Mucosa of gallbladder (tissue), 1 donor: ENCODE data around the gene RAB33B. TPM values are rescaled to one million over a fixed set of nuclear protein-coding genes. Genes with fewer than 3 reads are reported as not detected.

Source experiments
- DNase-seq: peaks from one replicate; pipeline ENCODE4 v3.0.0-alpha.2; 2020; ENCODE audit warnings: low spot score
- total RNA-seq: library from RNA; stranded (reverse); gene quantifications from one replicate; pipeline ENCODE4 v1.2.1, GENCODE V29; 2021
- donor health status: DM: no; HTN: no; CAD: no.

The RAB33B gene
- total RNA-seq, 1 donor from 2014 or later: 9.8 TPM

GRCh38 chr4:139506774-139507173 is 52.9 kb downstream of the RAB33B start:
- DNase-seq: no peak

- DNase-seq: no peak
These were observed 54.8 kb downstream of the RAB33B start for GRCh38 chr4:139508581-139509237.

- DNase-seq: no peak
These were observed 55.9 kb downstream of the RAB33B start for GRCh38 chr4:139509727-139510410.

GRCh38 chr4:139511320-139511719 is 57.4 kb downstream of the RAB33B start:
- no peak for DNase-seq

- DNase-seq: no peak
These were observed 60.6 kb downstream of the RAB33B start for GRCh38 chr4:139514382-139515059.

- DNase-seq: no peak
These were observed 61.6 kb downstream of the RAB33B start for GRCh38 chr4:139515531-139515958.

GRCh38 chr4:139521754-139522401 is 68.0 kb downstream of the RAB33B start:
- no peak for DNase-seq

GRCh38 chr4:139522457-139522856 is 68.5 kb downstream of the RAB33B start:
- no peak for DNase-seq

- DNase-seq: no peak
These were observed 69.2 kb downstream of the RAB33B start for GRCh38 chr4:139523076-139523475.

GRCh38 chr4:139524062-139524631 is 70.2 kb downstream of the RAB33B start:
- no peak for DNase-seq

GRCh38 chr4:139525414-139525813 is 71.5 kb downstream of the RAB33B start:
- DNase-seq: no peak

Other genes starting within 250 kb of the RAB33B start
- gene MGARP, start 173.9 kb upstream of the RAB33B start, total RNA-seq: 0.81 TPM
- gene NAA15, start 152.6 kb upstream of the RAB33B start, total RNA-seq: 26.0 TPM
- gene NDUFC1, start 151.6 kb upstream of the RAB33B start, total RNA-seq: 69.4 TPM
- gene SETD7, start 102.1 kb downstream of the RAB33B start, total RNA-seq: 63.0 TPM
- gene MGST2, start 211.7 kb downstream of the RAB33B start, total RNA-seq: 194 TPM